Peyer's patch (tissue), 4 donors: Measurements from ENCODE around the gene FAM193A.

Source experiments
- CTCF ChIP-seq, 6 experiments: fragments of 450-650 bp in 4 of 6; fragments of 200-600 bp in 2 of 6; sonication (generic) in 1 of 6; IDR thresholded peaks; one replicate each; pipeline ENCODE4 v1.5.1; 2017 to 2019; ENCODE audit warnings: antibody characterized with exemption in 6 of 6, mild to moderate bottlenecking in 3 of 6, moderate library complexity in 1 of 6
- POLR2A ChIP-seq, 2 donors: fragments of 450-650 bp; IDR thresholded peaks; one replicate each; pipeline ENCODE4 v1.5.1; 2017; ENCODE audit warnings: antibody characterized with exemption in 2 of 2, mild to moderate bottlenecking in 2 of 2, moderate library complexity in 2 of 2

- TF ChIP-seq CTCF (IDR thresholded peaks at IDR 0.05), result peak in 1 of 6 experiments; percentile 20
- no peak for TF ChIP-seq POLR2A (IDR thresholded peaks at IDR 0.05)
These were observed at the start of gene FAM193A for GRCh38 chr4:2536193-2537010.
